HCT116 (cell line): ENCODE results near the gene CAMK2D. TPM values are rescaled to one million over a fixed set of nuclear protein-coding genes. Genes with fewer than 3 reads are reported as not detected.

ENCODE experiments used
- ATAC-seq: fragments of 200-7000 bp; cut with Tn5 transposase; 2 replicates; pipeline ENCODE4 v1.9.1; 2020; ENCODE audit warnings: mild to moderate bottlenecking, moderate library complexity
- BruUV-seq: library from RNA; stranded (reverse); fragments of 400-500 nt; replicated peaks from 2 replicates; lab custom pipeline; 2021; lab: Mats Ljungman, UMichigan
- CTCF ChIA-PET: fragments of 300-600 bp; sonication (Branson Sonifier 250); formaldehyde crosslinking; loops from one replicate; lab custom pipeline; 2021; ENCODE audit warnings: antibody characterized with exemption; lab: Charles Lee
- POLR2A ChIA-PET: fragments of 300-600, 350-600 bp; sonication (Branson Sonifier 250); formaldehyde crosslinking; loops from one replicate; lab custom pipeline; 2021; ENCODE audit warnings: antibody characterized with exemption; lab: Charles Lee
- RAD21 ChIA-PET, 2 experiments: fragments of 300-600 bp; sonication (Branson Sonifier 250); formaldehyde crosslinking; loops; one replicate each; lab custom pipeline; 2023; ENCODE audit warnings: low total read pairs in 2 of 2; ENCODE audit not compliant: uncharacterized antibody in 2 of 2, unreplicated experiment in 2 of 2, low non-redundant PET in 1 of 2; lab: Charles Lee
- DNase-seq: peaks from one replicate; pipeline ENCODE4 v3.0.0-alpha.2; 2010; ENCODE audit warnings: low read depth, low spot score
- H2AFZ ChIP-seq: fragments of 200-600 bp; shearing (Covaris generic), sonication (generic); 2 replicates; pipeline ENCODE4 v1.6.1; 2017; ENCODE audit warnings: low read depth, mixed run types, mixed read lengths, antibody characterized with exemption, low read length; ENCODE audit not compliant: poor library complexity, severe bottlenecking
- H3K27ac ChIP-seq: 2 replicates; pipeline ENCODE4 v1.5.1; 2012; ENCODE audit warnings: low read depth, low read length
- H3K27me3 ChIP-seq: fragments of 200-600 bp; sonication (generic); 2 replicates; pipeline ENCODE4 v1.6.1; 2016; ENCODE audit warnings: mixed run types, low read length, mixed read lengths; ENCODE audit not compliant: insufficient read depth
- H3K36me3 ChIP-seq, 2 experiments: fragments of 200-500 bp in 1 of 2; fragments of 200-600 bp in 1 of 2; sonication (Bioruptor generic) in 1 of 2; sonication (generic) in 1 of 2; 2 replicates each; pipeline versions ENCODE4 v1.5.1 to v1.6.1; 2014 to 2016; ENCODE audit warnings: low read length in 2 of 2, inconsistent platforms in 1 of 2, mixed read lengths in 1 of 2, mixed run types in 1 of 2; ENCODE audit not compliant: insufficient read depth in 2 of 2, control insufficient read depth in 1 of 2
- H3K4me1 ChIP-seq, 2 experiments: fragments of 200-600 bp in 1 of 2; sonication (generic) in 1 of 2; 2 replicates each; pipeline versions ENCODE4 v1.5.1 to v1.6.1; 2012 to 2017; ENCODE audit warnings: low read length in 2 of 2, inconsistent platforms in 1 of 2, mild to moderate bottlenecking in 1 of 2, mixed read lengths in 1 of 2, mixed run types in 1 of 2, moderate library complexity in 1 of 2; ENCODE audit not compliant: insufficient read depth in 2 of 2, control insufficient read depth in 1 of 2
- H3K4me2 ChIP-seq: fragments of 200-600 bp; sonication (generic); 2 replicates; pipeline ENCODE4 v1.6.1; 2017; ENCODE audit warnings: mixed run types, low read length, mixed read lengths
- H3K4me3 ChIP-seq, 2 experiments: fragments of 200-600 bp in 1 of 2; sonication (generic) in 1 of 2; replicated peaks in 1 of 2; 2 replicates each; pipeline ENCODE4 v1.5.1; 2011 to 2016; ENCODE audit warnings: low read length in 2 of 2, control low read depth in 1 of 2, low read depth in 1 of 2, mild to moderate bottlenecking in 1 of 2, mixed read lengths in 1 of 2, mixed run types in 1 of 2
- H3K79me2 ChIP-seq: fragments of 200-600 bp; sonication (generic); 2 replicates; pipeline ENCODE4 v1.6.1; 2017; ENCODE audit warnings: mild to moderate bottlenecking, mixed run types, low read length, moderate library complexity, mixed read lengths; ENCODE audit not compliant: insufficient read depth
- H3K9ac ChIP-seq: fragments of 200-600 bp; sonication (generic); 2 replicates; pipeline ENCODE4 v1.6.1; 2016; ENCODE audit warnings: low read length, mixed read lengths
- H3K9me2 ChIP-seq: fragments of 200-600 bp; sonication (generic), shearing (Covaris generic); 2 replicates; pipeline ENCODE4 v1.6.1; 2017; ENCODE audit warnings: mixed run types, mild to moderate bottlenecking, moderate library complexity; ENCODE audit not compliant: insufficient read depth
- H3K9me3 ChIP-seq, 2 experiments: fragments of 200-500 bp in 1 of 2; fragments of 200-600 bp in 1 of 2; sonication (Bioruptor generic) in 1 of 2; sonication (generic) in 1 of 2; 2 replicates each; pipeline ENCODE4 v1.6.1; 2014 to 2017; ENCODE audit warnings: low read length in 2 of 2, mixed read lengths in 2 of 2, inconsistent platforms in 1 of 2, low read depth in 1 of 2, mild to moderate bottlenecking in 1 of 2, mixed run types in 1 of 2, moderate library complexity in 1 of 2; ENCODE audit not compliant: control insufficient read depth in 1 of 2, insufficient read depth in 1 of 2
- H4K20me1 ChIP-seq: fragments of 200-600 bp; sonication (generic), shearing (Covaris generic); 2 replicates; pipeline ENCODE4 v1.6.1; 2017; ENCODE audit warnings: mixed run types, mild to moderate bottlenecking, moderate library complexity; ENCODE audit not compliant: insufficient read depth
- CEBPB ChIP-seq: IDR thresholded peaks from 2 replicates; pipeline ENCODE4 v1.6.1; 2012; ENCODE audit warnings: low read depth
- ELF1 ChIP-seq: IDR thresholded peaks from 2 replicates; pipeline ENCODE4 v1.6.1; 2012; ENCODE audit warnings: low read depth, borderline replicate concordance
- EZH2 ChIP-seq: fragments of 200-600 bp; sonication (generic); IDR thresholded peaks from 2 replicates; pipeline ENCODE4 v1.6.1; 2017; ENCODE audit warnings: antibody characterized with exemption, mixed run types
- EZH2phosphoT487 ChIP-seq: fragments of 200-600 bp; IDR thresholded peaks from 2 replicates; pipeline ENCODE4 v1.6.1; 2018; ENCODE audit warnings: antibody characterized with exemption, borderline replicate concordance
- FOSL1 ChIP-seq: IDR thresholded peaks from 2 replicates; pipeline ENCODE4 v1.6.1; 2012; ENCODE audit warnings: low read depth
- JUND ChIP-seq: IDR thresholded peaks from 2 replicates; pipeline ENCODE4 v1.6.1; 2012
- POLR2A ChIP-seq: IDR thresholded peaks from 2 replicates; pipeline ENCODE4 v1.7.0; 2011; ENCODE audit warnings: borderline replicate concordance; ENCODE audit not compliant: insufficient read depth, insufficient read length; ENCODE audit errors: extremely low read depth
- POLR2AphosphoS5 ChIP-seq: IDR thresholded peaks from 2 replicates; pipeline ENCODE4 v1.6.1; 2011; ENCODE audit warnings: mild to moderate bottlenecking, low read depth, low read length, moderate library complexity
- SP1 ChIP-seq: IDR thresholded peaks from 2 replicates; pipeline ENCODE4 v1.6.1; 2012; ENCODE audit warnings: low read depth
- SRF ChIP-seq: IDR thresholded peaks from 2 replicates; pipeline ENCODE4 v1.6.1; 2012; ENCODE audit warnings: low read depth
- YY1 ChIP-seq: IDR thresholded peaks from 2 replicates; pipeline ENCODE4 v1.6.1; 2011; ENCODE audit warnings: low read length, low read depth, moderate library complexity, mild to moderate bottlenecking; ENCODE audit not compliant: insufficient replicate concordance; ENCODE audit errors: extremely low read depth
- ZBTB33 ChIP-seq: IDR thresholded peaks from 2 replicates; pipeline ENCODE4 v1.6.1; 2011; ENCODE audit warnings: mild to moderate bottlenecking, low read length, moderate library complexity; ENCODE audit not compliant: insufficient replicate concordance; ENCODE audit errors: extremely low read depth
- intact Hi-C: fragments of 100-400 bp; cut with micrococcal nuclease; formaldehyde crosslinking; loops from 2 replicates; pipeline ENCODE4 v1.10.0; 2022
- total RNA-seq: library from RNA; stranded (reverse); gene quantifications from one replicate; pipeline ENCODE4 v1.2.1, GENCODE V29; 2021; ENCODE audit not compliant: unreplicated experiment
- TF ChIP-seq, protein P1 (sequence below): IDR thresholded peaks from 2 replicates; pipeline ENCODE4 v1.6.1; 2012; ENCODE audit warnings: low read depth
- TF ChIP-seq, protein P2 (sequence below): IDR thresholded peaks from 2 replicates; pipeline ENCODE4 v1.6.1; 2012

The CAMK2D gene
- total RNA-seq, 1 experiment from 2014 or later, result 67.0 TPM

- TF ChIP-seq, protein P1, sequence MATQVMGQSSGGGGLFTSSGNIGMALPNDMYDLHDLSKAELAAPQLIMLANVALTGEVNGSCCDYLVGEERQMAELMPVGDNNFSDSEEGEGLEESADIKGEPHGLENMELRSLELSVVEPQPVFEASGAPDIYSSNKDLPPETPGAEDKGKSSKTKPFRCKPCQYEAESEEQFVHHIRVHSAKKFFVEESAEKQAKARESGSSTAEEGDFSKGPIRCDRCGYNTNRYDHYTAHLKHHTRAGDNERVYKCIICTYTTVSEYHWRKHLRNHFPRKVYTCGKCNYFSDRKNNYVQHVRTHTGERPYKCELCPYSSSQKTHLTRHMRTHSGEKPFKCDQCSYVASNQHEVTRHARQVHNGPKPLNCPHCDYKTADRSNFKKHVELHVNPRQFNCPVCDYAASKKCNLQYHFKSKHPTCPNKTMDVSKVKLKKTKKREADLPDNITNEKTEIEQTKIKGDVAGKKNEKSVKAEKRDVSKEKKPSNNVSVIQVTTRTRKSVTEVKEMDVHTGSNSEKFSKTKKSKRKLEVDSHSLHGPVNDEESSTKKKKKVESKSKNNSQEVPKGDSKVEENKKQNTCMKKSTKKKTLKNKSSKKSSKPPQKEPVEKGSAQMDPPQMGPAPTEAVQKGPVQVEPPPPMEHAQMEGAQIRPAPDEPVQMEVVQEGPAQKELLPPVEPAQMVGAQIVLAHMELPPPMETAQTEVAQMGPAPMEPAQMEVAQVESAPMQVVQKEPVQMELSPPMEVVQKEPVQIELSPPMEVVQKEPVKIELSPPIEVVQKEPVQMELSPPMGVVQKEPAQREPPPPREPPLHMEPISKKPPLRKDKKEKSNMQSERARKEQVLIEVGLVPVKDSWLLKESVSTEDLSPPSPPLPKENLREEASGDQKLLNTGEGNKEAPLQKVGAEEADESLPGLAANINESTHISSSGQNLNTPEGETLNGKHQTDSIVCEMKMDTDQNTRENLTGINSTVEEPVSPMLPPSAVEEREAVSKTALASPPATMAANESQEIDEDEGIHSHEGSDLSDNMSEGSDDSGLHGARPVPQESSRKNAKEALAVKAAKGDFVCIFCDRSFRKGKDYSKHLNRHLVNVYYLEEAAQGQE, result no peak
- TF ChIP-seq EZH2, result no peak
- TF ChIP-seq ELF1, result no peak
Observed at GRCh38 chr4:113576947-113577678, 184.4 kb downstream of the CAMK2D start (continued).

DNA sequence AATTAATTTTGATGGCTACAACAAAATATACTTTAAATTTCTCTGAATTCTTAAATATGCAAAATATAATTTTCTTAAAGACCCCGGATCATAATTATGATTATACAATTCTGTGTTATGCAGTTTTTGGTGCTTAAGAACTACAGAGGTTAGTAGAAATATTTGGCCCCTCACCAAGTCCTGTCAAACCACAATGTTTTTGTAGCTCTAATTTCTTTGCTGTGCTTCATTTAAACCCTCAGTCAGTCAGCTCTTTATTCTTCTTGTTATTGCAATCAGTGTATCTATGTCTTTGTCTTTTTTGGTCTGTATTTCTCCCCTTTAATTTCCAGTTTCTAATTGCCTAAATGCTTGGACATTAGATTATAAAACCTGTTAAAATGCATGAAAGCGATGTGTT is 186.1 kb downstream of the CAMK2D start:
- Histone ChIP-seq H3K9ac (no peak overlapping the region), H2AFZ (no peak overlapping the region), H3K27ac (no peak overlapping the region), H3K4me3 (no peak overlapping the region), H3K9me3 (no peaks in the 10 kb centered on the region), H3K4me1 (peaks cover 0 to 6% of the 10 kb centered on the region in 2 experiments; a peak in 1 of 4 replicates), H3K4me2 (no peak overlapping the region), H3K27me3 (no peaks in the 10 kb centered on the region), H3K36me3 (no peaks in the 10 kb centered on the region), H3K79me2 (no peaks in the 10 kb centered on the region), H3K9me2 (no peaks in the 10 kb centered on the region), H4K20me1 (no peaks in the 10 kb centered on the region)
- ATAC-seq, result no peak
- ChIA-PET POLR2A (interaction anchor here (0.8 kb wide), 1 partner anchor 16 kb away, joined by 3 read pairs; no protein-coding TSS in a partner anchor), CTCF (interaction anchor here (1.2 kb wide), 1 partner anchor 28 kb away, joined by 7 read pairs; no protein-coding TSS in a partner anchor), RAD21 (no interaction called here)
- no peak for DNase-seq
- intact Hi-C loops, result no loop called here
- BruUV-seq, result no TSS peak
- TF ChIP-seq YY1 (no peak), EZH2 (no peak), CEBPB (no peak), POLR2AphosphoS5 (no peak), SP1 (no peak), SRF (no peak), EZH2phosphoT487 (no peak), ZBTB33 (no peak), JUND (no peak), FOSL1 (no peak), POLR2A (no peak)
- TF ChIP-seq, protein P2, sequence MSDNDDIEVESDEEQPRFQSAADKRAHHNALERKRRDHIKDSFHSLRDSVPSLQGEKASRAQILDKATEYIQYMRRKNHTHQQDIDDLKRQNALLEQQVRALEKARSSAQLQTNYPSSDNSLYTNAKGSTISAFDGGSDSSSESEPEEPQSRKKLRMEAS, result no peak
